GM12892 (cell line): ENCODE measurements around the gene HSPB2.

ENCODE experiments used
- POLR2A ChIP-seq: IDR thresholded peaks from 2 replicates; pipeline ENCODE4 v1.6.1; 2011; ENCODE audit warnings: low read depth, low read length, control low read depth
- POLR2AphosphoS5 ChIP-seq: IDR thresholded peaks from 2 replicates; pipeline ENCODE4 v1.6.1; 2011; ENCODE audit warnings: low read depth, low read length, control low read depth

DNA sequence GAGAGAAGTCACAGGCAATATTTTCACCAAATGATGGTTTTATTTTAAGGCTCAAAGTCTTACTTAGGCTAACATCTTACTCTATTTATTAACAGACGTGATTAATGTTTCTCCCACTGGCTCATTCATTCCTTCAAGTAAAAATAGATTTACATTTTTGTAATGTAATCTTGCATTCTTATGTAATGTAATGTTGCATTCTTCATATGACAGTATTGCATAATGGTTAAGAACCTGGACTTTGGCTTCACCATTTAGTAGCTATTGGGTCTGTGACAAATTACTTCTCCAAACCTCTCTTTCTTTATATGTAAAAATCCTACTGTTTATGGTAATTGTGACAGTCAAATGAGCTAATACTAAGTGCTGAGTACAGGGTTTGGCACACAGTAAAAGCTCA lies 21.3 kb downstream of the HSPB2 start:
- no peak for TF ChIP-seq POLR2A
- TF ChIP-seq POLR2AphosphoS5, result no peak
